K562 (cell line): ENCODE results near the gene TSKS. TPM values are rescaled to one million over a fixed set of nuclear protein-coding genes. Genes with fewer than 3 reads are reported as not detected.
A peak's percentile ranks its signal among the peaks of the same experiment; 100 is the strongest.

ENCODE experiments used
- ARNT ChIP-seq, 2 experiments: fragments of 450-650 bp; IDR thresholded peaks; 2 replicates each; pipeline ENCODE4 v1.6.1; 2016; ENCODE audit warnings: mild to moderate bottlenecking in 1 of 2
- CGGBP1 ChIP-seq: fragments of 250-450 bp; sonication (Bioruptor Pico); IDR thresholded peaks from 2 replicates; pipeline ENCODE4 v1.9.0; 2021; ENCODE audit warnings: mild to moderate bottlenecking
- MAFF ChIP-seq: IDR thresholded peaks from 2 replicates; pipeline ENCODE4 v1.6.1; 2012; ENCODE audit warnings: low read length, improper control_type of control experiment
- NR4A1 ChIP-seq, 2 experiments: fragments of 250-450 bp in 1 of 2; fragments of 450-650 bp in 1 of 2; sonication (Bioruptor Pico) in 1 of 2; IDR thresholded peaks; 2 replicates each; pipeline versions ENCODE4 v1.4.0 to v1.6.1; 2016 to 2020; ENCODE audit warnings: mild to moderate bottlenecking in 2 of 2, missing compliant biosample characterization in 1 of 2, missing genetic modification characterization in 1 of 2, moderate library complexity in 1 of 2
- OTX1 ChIP-seq: fragments of 450-650 bp; formaldehyde crosslinking; IDR thresholded peaks from 2 replicates; pipeline ENCODE4 v1.4.0; 2022; ENCODE audit warnings: mild to moderate bottlenecking
- SMAD2 ChIP-seq: fragments of 150-350 bp; IDR thresholded peaks from 2 replicates; pipeline ENCODE4 v1.6.1; 2014; ENCODE audit warnings: low read depth, mild to moderate bottlenecking, low read length
- TAL1 ChIP-seq: fragments of 450-650 bp; IDR thresholded peaks from 2 replicates; pipeline ENCODE4 v1.6.1; 2016; ENCODE audit warnings: mild to moderate bottlenecking
- ZBTB33 ChIP-seq: sonication (generic); formaldehyde crosslinking; IDR thresholded peaks from 2 replicates; pipeline ENCODE4 v1.8.1; 2023; ENCODE audit warnings: mild to moderate bottlenecking, missing genetic modification reagents
- ZNF253 ChIP-seq: fragments of 250-450 bp; sonication (Bioruptor Pico); conservative IDR thresholded peaks from 2 replicates; pipeline ENCODE4 v1.6.1; 2021; ENCODE audit warnings: mild to moderate bottlenecking
- ZNF280B ChIP-seq: fragments of 250-450 bp; sonication (Bioruptor Pico); IDR thresholded peaks from 2 replicates; pipeline ENCODE4 v1.5.1; 2021; ENCODE audit warnings: mild to moderate bottlenecking
- polyA plus RNA-seq, 8 experiments: library from polyadenylated mRNA; depleted of rRNA in 4 of 8; stranded (reverse) in 5 of 8; unstranded in 3 of 8; fragments of >200 nt; fragmentation: Nextera tagmentation in 2 of 8; fragmentation: Illumina TruSeq in 1 of 8; extraction: Ambion mirVana in 2 of 8; extraction: Trizol in 1 of 8; gene quantifications; 2 replicates each; pipeline versions ENCODE4 v1.2.1 to v1.2.3, GENCODE V29; 2011 to 2014; ENCODE audit warnings: inconsistent platforms in 1 of 8, missing spikeins in 1 of 8
- total RNA-seq, 7 experiments: library from RNA; depleted of rRNA in 6 of 7; stranded (reverse); fragments of >200 nt in 6 of 7; fragmentation: Illumina TruSeq in 2 of 7; extraction: Trizol in 2 of 7; gene quantifications; 2 replicates each; pipeline versions ENCODE4 v1.2.1 to v1.2.3, GENCODE V29; 2011 to 2021; ENCODE audit warnings: low replicate concordance in 1 of 7

The TSKS gene
- total and polyA plus RNA-seq, 9 of the 15 experiments (the other 6 are each of a cell fraction or from before 2014, with no cell fraction given): 0.14 to 4.5 (median 0.80) TPM

GRCh38 chr19:49705919-49706318 is 57.2 kb downstream of the TSKS start (continued):
- TF ChIP-seq CGGBP1 (CRISPR knock-in tag): no peak
- TF ChIP-seq ZBTB33 (CRISPR knock-in tag): peak; percentile 51; the same call in 1 of the 2 replicates
- no peak for TF ChIP-seq SMAD2
- TF ChIP-seq OTX1 (CRISPR knock-in tag): no peak
- TF ChIP-seq MAFF: no peak
- no peak for TF ChIP-seq ZNF280B (CRISPR knock-in tag)
- no peak for TF ChIP-seq TAL1
- no peak for TF ChIP-seq ARNT (IDR thresholded peaks at IDR 0.05)
- no peak for TF ChIP-seq NR4A1 (CRISPR knock-in tag; IDR thresholded peaks at IDR 0.05)
- TF ChIP-seq NR4A1 (tag; IDR thresholded peaks at IDR 0.05): no peak
- TF ChIP-seq ZNF253 (CRISPR knock-in tag): no peak
- TF ChIP-seq, all 486 proteins: peak for 3
